NCI-H460 (cell line): Measurements from ENCODE around the gene MSRB1. TPM values are rescaled to one million over a fixed set of nuclear protein-coding genes. Genes with fewer than 3 reads are reported as not detected.
"Not testable (repeated sequence)": the region's sequence is repeated elsewhere in the genome, so short reads cannot be mapped to it uniquely, and the experiment has no call there.

Experiments
- DNase-seq: peaks from one replicate; pipeline ENCODE4 v3.0.0-alpha.2; 2016; ENCODE audit warnings: low read depth; ENCODE audit errors: extremely low read depth
- total RNA-seq: library from RNA; depleted of rRNA; stranded (reverse); fragments of >200 nt; shearing (Covaris generic); gene quantifications from 2 replicates; pipeline ENCODE4 v1.2.3, GENCODE V29; 2014

Gene MSRB1
- total RNA-seq, 1 experiment from 2014 or later = 5.8 TPM

- DNase-seq = no peak
These were observed 1.6 kb downstream of the MSRB1 start for GRCh38 chr16:1941162-1942046.

DNA sequence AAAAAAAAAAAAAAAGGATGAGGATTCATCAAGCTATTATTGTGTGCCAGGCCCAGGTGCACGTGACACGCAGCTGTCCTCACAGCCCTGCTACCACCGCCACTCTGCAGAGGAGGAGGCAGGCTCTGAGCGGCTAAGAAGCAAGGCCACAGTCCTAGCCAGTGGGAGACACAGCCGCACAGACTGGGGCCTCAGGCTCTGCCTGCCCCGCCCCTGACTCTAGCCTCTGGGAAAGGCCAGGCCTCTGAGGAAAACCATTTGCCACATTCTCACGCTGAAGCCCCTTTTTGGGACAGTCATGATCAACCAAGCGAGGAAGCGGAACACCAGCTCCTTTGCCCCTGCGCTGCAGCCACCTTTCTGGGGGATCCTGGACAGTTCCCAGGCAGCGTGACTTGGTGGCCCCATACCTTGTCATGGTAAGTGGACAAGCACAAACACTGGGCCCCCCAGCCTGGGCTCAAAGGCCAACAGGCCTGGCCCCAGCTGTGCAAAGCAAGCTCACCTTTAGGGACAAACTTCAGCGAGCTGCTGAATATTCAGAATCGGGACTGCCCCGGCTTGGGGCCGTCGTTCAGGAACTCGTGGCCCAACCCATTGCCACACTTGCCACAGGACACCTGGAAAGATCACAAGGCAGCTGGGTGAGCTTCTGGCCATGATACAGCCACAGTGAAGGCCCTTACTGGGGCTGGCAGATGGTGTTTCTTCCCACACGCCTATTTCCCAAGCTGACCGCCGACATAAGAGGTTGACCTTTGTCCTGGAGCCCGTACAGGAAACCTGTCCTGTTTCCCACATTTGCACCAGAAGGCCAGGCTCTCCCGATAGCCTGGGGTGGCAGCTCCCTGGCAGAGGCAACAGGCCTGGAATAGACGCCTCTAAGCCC lies 2.5 kb downstream of the MSRB1 start:
- DNase-seq = no peak

DNA sequence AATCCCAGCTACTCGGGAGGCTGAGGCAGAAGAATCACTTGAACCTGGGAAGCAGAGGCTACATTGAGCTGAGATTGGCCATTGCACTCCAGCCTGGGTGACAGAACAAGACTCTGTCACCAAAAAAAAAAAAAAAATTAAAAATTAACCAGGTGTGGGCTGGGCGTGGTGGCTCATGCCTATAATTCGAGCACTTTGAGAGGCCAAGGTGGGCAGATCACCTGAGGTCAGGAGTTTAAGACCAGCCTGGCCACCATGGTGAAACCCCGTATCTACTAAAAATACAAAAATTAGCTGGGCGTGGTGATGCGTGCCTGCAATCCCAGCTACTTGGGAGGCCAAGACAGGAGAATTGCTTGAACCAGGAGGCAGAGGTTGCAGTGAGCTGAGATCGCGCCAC lies 3.2 kb downstream of the MSRB1 start:
- not testable (repeated sequence) for DNase-seq

GRCh38 chr16:1938910-1939309 lies 4.1 kb downstream of the MSRB1 start:
- DNase-seq = no peak

- no peak for DNase-seq
These were observed 4.7 kb downstream of the MSRB1 start for GRCh38 chr16:1938316-1938715.

DNA sequence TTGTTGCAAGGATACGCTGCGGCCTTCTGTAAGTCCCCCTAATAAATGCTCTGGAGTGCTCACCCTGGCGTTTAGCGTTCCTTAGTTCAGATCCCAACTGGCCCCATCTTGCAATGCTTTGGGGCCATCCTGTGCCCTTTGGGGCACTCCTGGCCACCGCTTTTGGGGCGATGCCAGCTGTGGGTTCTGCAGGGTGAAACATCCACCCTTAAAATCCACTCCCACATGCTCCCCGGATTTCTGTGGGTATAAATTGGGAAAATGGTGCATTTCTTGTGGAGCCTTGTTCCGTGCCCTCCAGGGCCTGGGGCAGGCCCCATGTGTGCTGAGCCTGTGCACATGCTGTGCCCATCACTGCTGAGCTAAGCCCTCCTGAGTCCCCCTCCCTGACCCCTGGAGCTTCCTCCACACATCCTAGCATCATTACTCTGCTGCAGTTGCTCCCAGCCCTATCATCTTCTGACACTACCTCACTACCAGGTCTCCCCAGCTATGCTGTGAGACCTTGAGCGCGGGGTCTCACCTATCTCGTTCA lies 6.0 kb downstream of the MSRB1 start:
- no peak for DNase-seq

DNA sequence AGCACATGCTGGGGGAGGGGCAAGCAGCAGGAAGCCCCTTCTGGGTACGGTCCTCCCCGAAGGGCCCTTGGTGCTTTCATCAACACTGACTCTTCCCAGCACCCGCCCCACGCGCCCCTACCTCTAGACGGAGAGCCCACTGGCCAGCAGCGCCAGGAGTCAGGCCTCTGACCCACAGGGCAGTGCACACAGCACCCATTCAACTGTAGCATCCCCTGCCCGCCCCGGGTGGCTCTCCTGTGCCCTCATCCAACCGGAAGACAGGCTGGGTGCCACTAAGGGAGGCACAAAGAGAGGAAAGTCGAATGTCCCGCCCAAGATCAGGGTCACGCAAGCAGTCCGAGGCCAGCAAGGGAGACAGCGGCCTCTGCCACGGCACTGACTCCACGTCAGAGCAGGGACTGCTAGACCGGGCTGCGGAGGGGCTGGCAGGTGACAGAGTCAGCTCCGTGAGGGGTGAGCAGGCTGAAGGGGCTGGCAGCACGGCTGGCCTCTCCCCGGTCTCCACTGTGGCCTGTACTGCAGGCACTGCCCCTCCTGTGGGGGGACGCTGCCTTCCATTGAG lies 9.8 kb downstream of the MSRB1 start:
- DNase-seq = no peak

DNA sequence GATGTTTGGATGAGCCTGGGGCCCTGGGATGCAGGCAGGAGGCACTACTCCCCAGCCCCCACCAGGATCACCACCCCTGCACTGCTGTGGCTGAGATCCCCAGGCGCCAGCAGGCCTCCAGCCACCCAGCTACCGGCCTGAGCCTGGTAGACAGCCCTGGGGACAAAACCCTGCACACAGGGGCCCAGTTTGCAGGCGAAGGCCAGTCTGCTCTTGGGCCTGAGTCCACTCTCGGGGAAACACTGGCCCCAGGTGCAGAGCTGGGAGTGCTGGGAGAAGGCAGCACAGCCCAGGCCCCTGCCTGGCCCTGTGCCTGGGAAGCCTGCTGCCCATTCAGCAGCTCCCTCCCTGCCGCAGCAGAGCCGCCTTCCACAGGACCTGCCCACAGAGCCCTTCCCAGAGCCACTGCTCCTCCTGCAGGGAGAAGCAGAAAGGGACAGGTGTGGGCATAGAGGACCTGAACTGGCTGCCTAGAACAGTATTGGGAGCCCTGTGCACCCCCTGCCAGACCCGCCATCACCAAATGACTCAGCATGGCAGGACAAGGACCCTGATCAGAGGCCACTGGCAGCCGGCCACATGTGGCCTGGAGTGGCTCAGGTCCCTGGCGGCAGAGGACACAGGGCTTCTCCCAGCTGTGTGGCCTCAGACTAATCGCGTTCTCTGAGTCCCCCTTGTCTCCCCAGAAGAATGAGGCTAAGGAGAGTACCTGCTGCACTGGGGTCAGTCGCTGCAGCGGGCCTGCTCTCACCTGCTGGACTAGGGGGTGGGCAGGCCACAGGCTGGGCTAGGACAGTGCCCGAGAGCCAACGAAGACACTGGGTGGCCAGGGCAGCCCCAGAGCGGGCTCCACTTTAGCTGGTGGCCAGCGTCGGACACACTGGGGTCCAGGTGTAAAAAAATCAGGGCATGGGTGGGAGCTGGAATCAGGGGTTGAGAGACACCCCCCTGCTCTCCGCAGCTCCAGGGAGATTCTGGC lies 10.7 kb downstream of the MSRB1 start:
- DNase-seq = no peak

- no peak for DNase-seq
These were observed 12.7 kb downstream of the MSRB1 start for GRCh38 chr16:1930338-1930720.

GRCh38 chr16:1929578-1930337 lies 13.2 kb downstream of the MSRB1 start:
- peak; percentile 81 for DNase-seq

DNA sequence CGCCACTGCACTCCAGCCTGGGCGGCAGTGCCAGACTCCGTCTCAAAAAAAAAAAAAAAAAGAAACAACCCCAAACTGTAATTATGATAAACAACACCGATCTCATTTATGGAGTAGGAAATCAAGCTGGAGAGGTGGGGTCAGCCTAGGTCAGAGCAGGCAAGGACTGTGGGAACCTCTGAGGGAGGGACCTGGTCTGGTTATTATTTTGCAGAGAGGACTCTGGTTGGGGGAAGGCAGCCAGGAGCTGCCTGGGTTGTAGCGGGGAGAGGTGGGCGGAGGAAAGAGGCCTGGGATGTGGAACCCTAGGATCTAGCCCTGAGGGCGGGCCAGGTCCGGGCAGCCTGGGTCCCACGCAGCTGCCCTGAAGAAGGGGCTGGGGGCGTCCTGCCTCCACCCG lies 13.9 kb downstream of the MSRB1 start:
- no peak for DNase-seq

DNA sequence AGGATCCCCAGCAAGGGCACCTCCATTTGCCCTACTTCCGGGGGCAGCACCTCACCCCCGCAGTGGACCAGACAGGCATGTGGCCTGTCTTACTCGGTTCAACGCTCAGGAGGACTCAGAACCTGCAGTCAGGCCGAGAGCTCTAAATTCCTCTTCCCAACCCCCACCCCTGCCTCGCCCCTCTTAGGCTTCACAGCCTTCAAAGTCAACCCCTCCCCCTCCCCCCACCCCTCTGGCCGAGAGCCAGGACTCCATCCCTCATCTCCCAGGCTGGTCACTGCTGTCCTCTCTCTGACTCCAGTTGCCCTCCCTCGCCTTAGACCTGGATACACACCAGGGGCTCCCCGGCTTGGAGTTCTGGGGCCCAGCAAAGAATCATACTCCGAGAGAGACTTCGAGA lies 16.7 kb downstream of the MSRB1 start:
- DNase-seq = no peak

- no peak for DNase-seq
These were observed 18.9 kb downstream of the MSRB1 start for GRCh38 chr16:1924095-1924494.

- DNase-seq = peak; percentile 48
These were observed 19.5 kb downstream of the MSRB1 start for GRCh38 chr16:1923299-1924034.

DNA sequence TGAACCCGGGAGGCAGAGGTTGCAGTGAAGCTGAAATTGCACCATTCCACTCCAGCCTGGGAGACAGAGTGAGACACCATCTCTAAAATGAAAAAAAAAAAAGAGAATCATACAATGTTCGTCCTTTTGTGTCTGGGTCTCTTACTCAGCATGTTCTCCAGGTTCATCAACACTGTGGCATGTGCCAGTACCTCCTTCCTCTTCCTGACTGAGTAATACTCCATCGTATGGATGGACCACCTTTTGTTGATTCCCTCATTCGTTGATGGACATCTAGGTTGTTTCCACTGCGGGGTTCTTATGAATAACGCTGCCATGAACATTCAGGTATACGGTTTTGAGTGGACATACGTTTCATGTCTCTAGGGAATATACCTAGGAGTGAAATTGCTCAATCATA lies 20.6 kb downstream of the MSRB1 start:
- DNase-seq = no peak

DNA sequence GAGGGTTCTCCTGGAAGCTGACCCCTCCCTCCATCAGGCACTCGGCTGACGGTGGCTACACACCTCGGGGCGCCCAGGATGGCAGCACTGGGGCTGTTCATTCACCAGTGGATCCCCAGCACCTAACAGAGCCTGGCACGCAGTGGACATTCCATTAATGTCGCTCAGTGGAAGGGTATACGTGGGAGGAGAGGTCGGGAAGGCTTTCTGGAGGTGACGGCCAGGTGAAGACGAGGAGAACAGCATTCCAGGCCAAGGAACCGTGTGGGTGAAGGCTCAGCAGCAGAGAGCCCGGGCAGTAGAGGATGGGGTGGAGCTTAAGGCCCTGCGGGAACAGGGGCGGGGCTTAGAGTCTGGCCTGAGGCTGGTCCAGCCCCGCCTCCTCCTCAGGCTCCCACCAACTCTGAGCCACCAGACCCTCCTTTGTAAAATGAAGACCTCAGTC lies 22.2 kb downstream of the MSRB1 start:
- DNase-seq = no peak

- not testable (repeated sequence) for DNase-seq
These were observed 22.9 kb downstream of the MSRB1 start for GRCh38 chr16:1920122-1920521.

- DNase-seq = no peak
These were observed 23.5 kb downstream of the MSRB1 start for GRCh38 chr16:1919327-1919998.
